RWPE1 (cell line): ENCODE data around the gene SETD1B.

Experiments
- CTCF ChIA-PET: fragments of 350-600 bp; sonication (Branson Sonifier 250); formaldehyde crosslinking; extraction: SDS; loops from one replicate; lab custom pipeline; 2021; lab: Yijun Ruan, JAX
- POLR2A ChIA-PET: fragments of 400-600 bp; formaldehyde crosslinking; extraction: SDS; loops from one replicate; lab custom pipeline; 2020; ENCODE audit warnings: antibody characterized with exemption; ENCODE audit not compliant: low non-redundant PET; lab: Yijun Ruan, JAX
- DNase-seq: peaks from one replicate; pipeline ENCODE4 v3.0.0; 2012; ENCODE audit warnings: low spot score
- H3K27ac ChIP-seq: fragments of 450-650 bp; 2 replicates; pipeline ENCODE4 v1.5.1; 2017
- TF ChIP-seq, protein P1 (sequence below): fragments of 450-650 bp; conservative IDR thresholded peaks from 2 replicates; pipeline ENCODE4 v1.5.1; 2017; ENCODE audit warnings: low read depth, mild to moderate bottlenecking

SETD1B gene

DNA sequence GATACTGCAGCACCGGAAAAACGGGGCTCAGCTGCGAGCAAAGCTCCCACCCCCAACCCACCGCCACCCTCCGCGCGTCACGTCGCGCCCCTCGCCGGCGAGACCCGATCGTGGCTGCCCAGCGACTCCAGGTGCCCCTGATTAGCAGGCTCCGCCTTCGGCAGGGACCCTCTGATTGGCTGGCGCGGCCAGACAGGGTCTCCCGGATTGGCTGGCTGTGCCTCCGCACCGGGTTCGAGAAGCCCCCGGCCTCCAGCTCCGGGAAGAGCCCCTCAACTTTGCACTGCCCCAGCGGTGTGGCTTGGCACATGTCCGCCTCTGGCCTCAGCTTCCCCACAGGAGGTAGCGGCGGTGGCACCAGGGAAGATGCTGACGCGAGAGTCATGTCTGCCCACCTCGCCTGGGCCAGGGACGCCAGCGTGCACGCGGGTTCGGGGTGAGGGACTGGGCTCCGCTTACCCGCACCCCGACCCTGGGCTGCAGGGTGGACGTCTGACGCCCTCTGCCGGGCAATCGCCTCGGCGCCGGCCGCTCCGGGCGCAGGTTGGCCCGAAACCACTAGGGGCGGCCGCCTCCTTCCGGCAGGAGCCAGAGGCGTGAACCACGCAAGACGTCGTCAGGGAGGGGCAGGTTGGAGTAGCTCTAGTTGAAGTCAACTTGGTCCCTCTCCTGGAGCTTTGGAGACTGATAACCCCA lies 9.8 kb upstream of the SETD1B start:
- H3K27ac ChIP-seq, result peak overlapping the region; percentile 100
- peak; percentile 85 for DNase-seq
- CTCF ChIA-PET, result interaction anchor here (0.5 to 7.9 kb wide), 40 partner anchors 9 to 411 kb away, joined by 3 to 212 read pairs (median 4); partner anchors contain the start of genes PSMD9, SETD1B and TMEM120B
- TF ChIP-seq, protein P1, sequence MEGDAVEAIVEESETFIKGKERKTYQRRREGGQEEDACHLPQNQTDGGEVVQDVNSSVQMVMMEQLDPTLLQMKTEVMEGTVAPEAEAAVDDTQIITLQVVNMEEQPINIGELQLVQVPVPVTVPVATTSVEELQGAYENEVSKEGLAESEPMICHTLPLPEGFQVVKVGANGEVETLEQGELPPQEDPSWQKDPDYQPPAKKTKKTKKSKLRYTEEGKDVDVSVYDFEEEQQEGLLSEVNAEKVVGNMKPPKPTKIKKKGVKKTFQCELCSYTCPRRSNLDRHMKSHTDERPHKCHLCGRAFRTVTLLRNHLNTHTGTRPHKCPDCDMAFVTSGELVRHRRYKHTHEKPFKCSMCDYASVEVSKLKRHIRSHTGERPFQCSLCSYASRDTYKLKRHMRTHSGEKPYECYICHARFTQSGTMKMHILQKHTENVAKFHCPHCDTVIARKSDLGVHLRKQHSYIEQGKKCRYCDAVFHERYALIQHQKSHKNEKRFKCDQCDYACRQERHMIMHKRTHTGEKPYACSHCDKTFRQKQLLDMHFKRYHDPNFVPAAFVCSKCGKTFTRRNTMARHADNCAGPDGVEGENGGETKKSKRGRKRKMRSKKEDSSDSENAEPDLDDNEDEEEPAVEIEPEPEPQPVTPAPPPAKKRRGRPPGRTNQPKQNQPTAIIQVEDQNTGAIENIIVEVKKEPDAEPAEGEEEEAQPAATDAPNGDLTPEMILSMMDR, result peak; percentile 98
- POLR2A ChIA-PET, result interaction anchor here (0.6 to 2.2 kb wide), 3 partner anchors 10 to 18 kb away, joined by 3 to 12 read pairs (median 5); partner anchors contain the start of gene SETD1B

DNA sequence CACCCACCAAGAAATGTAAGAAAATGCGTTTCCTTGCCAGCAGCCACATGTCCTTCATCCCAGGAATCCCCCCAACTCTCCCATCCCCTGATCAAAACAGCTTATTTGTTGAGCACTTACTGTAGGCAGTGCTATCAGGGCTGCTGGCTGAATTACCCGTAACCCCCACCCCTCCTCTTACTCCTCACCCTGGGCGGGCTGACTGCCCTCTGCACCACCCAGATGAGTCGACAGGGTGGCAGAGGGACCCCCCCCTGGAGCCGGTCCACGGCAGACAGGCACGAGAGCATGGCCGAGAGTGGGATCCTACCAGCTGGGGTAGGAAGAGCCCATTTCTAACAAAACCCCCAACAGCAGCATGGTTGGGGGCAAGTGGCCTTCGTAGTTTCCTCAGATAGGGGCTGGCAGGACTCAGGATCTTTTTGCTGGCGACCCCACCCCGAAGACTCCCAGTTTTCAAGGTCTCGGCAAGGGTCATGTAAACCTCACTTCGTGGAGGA lies 9.2 kb upstream of the SETD1B start:
- DNase-seq, result no peak
- POLR2A ChIA-PET, result interaction anchor here (0.6 to 2.2 kb wide), 3 partner anchors 9 to 17 kb away, joined by 3 to 12 read pairs (median 5); partner anchors contain the start of gene SETD1B
- TF ChIP-seq, protein P1, result peak; percentile 64; the same call in 1 of the 2 replicates
- CTCF ChIA-PET, result interaction anchor here (0.5 to 7.9 kb wide), 41 partner anchors 8 to 482 kb away, joined by 3 to 212 read pairs (median 5); partner anchors contain the start of genes PSMD9, SETD1B and TMEM120B
- H3K27ac ChIP-seq, result peak overlapping the region; percentile 100

DNA sequence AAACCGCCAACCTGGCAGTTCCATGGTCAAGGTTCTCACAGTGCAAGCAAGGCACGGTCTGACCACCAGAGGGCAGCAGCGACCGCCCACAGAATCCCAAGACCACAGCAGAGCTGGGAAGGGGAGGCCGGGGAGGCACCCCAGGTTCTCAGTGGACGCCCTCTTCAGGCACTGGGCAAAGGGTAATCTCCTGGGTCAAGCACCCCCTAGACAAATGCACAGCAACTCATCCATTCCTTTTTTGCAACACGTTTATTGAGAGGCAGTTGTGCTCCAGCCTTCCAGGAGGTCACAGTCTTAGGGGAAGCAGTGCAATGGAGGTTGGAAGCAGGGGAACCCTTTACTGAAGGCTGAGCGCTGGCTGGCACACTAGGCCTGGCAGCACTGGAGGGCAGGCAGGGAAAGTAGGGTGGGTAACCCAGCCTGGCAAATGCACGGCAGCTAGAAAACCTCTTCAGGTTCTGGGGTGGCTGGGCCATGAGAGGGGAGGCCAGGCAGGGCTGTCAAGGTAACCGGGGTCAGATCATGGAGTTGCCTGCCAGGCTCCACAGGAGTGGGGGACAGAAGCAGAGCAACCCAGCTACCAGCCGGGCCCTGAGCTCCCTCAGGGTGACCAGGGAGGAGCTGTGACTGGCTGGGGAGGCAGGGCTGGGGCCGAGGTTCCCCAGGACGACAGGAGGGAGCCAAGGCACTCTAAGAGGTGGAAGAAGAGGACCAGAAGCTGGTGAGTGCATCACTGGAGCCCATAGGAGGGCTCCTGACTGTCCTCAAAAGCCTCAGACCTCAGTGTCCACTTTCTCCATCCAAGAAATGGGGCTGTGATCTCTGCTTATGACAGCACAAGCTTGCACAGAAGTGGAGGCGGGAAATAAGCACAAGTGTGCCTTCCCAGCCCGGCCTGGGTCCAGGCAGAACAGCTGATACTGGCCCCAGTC lies 8.5 kb upstream of the SETD1B start:
- peak; percentile 76 for DNase-seq
- CTCF ChIA-PET, result interaction anchor here (0.5 to 7.9 kb wide), 31 partner anchors 8 to 850 kb away, joined by 3 to 212 read pairs (median 5); partner anchors contain the start of genes PSMD9 and SETD1B
- TF ChIP-seq, protein P1, result peak; percentile 76
- POLR2A ChIA-PET, result interaction anchor here (1.1 to 2.2 kb wide), 2 partner anchors 17 to 93 kb away, joined by 3 to 12 read pairs; partner anchors contain the start of gene PSMD9
- peak overlapping the region; percentile 100 for H3K27ac ChIP-seq

DNA sequence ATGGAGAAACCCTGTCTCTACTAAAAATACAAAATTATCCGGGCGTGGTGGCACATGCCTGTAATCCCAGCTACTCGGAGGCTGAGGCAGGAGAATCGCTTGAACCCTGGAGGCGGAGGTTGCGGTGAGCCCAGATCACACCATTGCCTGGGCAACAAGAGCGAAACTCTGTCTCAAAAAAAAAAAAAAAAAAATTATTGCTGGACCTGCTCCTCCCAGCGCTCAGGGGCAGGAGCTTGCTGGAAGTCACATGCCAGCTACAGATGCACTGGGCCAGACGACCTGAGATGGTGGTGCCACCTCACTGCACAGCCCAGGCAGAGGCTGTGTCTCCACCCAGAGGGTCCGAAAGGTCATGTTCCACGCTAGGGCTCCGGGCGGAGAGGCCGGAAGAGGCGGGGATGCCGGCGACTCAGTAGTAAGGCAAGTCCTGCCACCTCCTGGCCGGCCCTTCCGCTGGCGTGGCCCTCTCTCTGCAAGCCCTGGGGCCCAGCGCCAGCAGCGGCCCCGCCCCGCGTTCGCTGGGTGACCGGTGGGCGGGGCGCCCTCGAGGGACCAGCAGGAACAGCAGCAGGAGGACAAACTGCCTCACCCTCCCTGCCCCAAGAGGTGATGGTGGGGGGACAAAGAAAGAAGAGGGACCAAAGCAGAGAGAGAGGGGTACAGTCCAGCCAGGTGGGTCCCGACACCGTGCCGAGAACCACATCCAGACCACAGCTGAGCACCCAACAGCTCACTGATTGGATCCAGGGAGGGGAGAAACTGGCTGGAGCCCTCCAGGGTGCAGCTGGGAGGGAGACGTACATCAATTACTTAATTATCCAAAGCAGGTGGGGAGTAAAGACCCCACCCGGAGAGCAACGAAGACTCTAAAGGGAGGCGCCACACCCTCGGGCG lies 6.7 kb upstream of the SETD1B start:
- POLR2A ChIA-PET, result no interaction called here
- peak overlapping the region; percentile 100 for H3K27ac ChIP-seq
- CTCF ChIA-PET, result interaction anchor here (0.6 to 7.9 kb wide), 3 partner anchors 12 to 38 kb away, joined by 5 to 212 read pairs (median 155); no protein-coding TSS in a partner anchor

More for the DNA sequence above, 6.7 kb upstream of the SETD1B start:
- TF ChIP-seq, protein P1, result 0 out of 2 replicates have a peak, but pooled peaks have one; percentile 25
- DNase-seq, result no peak
